ENCODE measurements around the gene UCK2. TPM values are rescaled to one million over a fixed set of nuclear protein-coding genes. Genes with fewer than 3 reads are reported as not detected.

UCK2 gene
- total RNA-seq (2022; extraction: Qiagen RNA extraction; ENCODE audit: low read depth) = 106 to 116 TPM (median 112 TPM) in 5 replicates

GRCh38 chr1:165827268-165828102, at the start of gene UCK2:
Gene UCK2 (plus strand): TSS chr1:165827614. CDS start chr1:165827834, 220 bp downstream.

Other genes starting within 250 kb of the UCK2 start
- gene MGST3, start 196.4 kb upstream of the UCK2 start, total RNA-seq (2022; extraction: Qiagen RNA extraction; ENCODE audit: low read depth) = 190 to 259 TPM (median 206 TPM) in 5 replicates
- gene ALDH9A1, start 129.1 kb upstream of the UCK2 start, total RNA-seq (2022; extraction: Qiagen RNA extraction; ENCODE audit: low read depth) = 32.8 to 45.7 TPM (median 41.5 TPM) in 5 replicates
- gene TMCO1, start 58.7 kb upstream of the UCK2 start, total RNA-seq (2022; extraction: Qiagen RNA extraction; ENCODE audit: low read depth) = 154 to 190 TPM (median 159 TPM) in 5 replicates

Data from A549 treated with RU486 at 1 μM for 4 hours (cell line).